GM21360 (cell line): ENCODE results near the gene SMC5.
"Not testable (repeated sequence)": the region's sequence is repeated elsewhere in the genome, so short reads cannot be mapped to it uniquely, and the experiment has no call there.

Experiments used
- ATAC-seq: cut with Tn5 transposase; IDR thresholded peaks from one replicate; pipeline ENCODE4 v1.9.1; 2021; ENCODE audit warnings: mild to moderate bottlenecking, moderate library complexity; ENCODE audit not compliant: unreplicated experiment

Gene SMC5

DNA sequence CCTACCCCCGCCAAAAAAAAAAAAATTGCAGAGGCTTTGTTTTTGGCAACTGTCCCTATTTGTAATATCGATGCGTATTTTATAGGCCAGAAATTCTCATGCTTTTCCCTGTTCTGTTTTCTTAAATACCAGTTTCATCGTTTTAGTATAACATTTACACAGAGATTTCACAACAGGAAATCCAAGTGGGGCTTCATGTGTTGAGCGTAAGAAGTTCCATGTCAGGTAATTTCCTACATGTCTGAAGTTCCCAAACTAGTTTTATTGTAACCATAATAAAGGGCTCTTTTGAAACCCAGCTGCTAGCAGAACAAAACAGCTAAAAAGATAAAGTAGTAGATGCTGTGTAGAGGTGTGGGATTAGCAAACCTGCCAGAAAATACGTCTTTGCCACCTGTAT, 4.2 kb downstream of the SMC5 start:
- ATAC-seq, result no peak

DNA sequence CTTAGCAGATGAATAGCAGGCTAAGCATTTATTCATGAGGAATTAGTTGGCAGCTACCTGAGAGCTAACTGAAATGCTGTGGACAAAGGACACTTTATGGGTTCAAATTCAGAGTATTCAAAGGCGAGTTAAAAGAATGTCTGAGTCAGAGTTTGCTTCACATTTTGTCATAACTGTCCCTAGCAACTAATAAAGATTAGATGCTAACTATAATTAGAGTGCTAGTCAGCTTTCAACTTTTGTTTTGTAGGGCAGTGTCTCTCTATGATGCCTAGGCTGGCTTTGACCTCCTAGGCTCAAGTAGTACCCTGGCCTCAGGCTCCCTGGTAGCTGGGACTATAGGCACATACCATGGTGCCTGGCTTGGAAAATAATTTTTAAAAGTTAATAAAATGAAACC, 4.6 kb downstream of the SMC5 start:
- no peak for ATAC-seq

DNA sequence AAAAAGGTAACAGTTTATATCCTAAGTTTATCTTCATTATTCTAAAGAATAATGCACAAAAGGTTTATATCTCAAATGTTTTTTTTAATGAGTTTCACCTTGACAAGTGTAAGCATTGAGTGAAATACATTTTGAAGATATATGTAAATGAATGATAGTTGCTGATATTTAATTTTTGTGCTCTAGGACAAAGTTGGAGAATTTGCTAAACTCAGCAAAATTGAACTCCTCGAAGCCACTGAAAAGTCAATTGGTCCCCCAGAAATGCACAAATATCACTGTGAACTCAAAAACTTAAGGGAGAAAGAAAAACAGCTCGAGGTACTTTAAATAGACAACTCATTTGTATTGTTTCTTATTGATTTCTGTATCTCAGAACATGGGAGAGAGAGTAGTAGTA, 19.5 kb downstream of the SMC5 start:
- no peak for ATAC-seq

DNA sequence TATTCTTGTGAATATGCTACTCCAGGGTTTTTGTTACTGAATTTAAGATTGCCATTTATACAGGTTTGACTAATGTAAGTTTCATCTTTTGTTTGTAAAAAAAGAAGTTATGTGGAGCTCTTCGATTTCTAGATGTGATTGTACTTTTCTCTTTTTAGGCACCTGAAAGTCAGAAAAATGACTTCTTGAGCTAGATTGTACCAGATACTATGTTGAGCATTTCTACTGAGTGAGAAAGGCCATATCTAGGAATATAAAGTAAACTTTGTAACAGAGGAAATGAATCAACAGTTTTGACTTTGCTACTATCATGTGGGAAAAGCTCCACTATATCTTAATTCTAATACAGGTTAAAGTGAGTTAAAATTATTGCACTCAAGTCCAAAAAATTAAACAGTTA, 25.1 kb downstream of the SMC5 start:
- ATAC-seq, result no peak

DNA sequence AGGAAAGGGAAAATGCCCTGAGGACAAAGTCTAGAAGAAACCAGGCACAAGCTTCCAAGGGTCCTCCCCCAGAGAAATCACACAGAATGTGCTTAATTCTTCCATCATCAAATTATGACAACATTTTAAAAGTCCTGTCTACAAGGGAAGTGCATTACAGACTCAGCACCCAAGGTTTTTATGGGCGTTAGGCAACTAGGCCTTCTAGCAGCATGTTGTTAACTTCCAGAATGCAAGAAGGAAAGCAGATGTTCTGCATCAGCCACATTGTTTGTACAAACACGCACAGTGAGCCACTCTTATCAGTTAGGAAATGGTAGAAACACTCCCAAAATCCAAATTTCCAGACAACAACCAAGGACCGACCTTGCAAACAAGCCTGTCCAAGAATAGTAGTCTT, 26.5 kb downstream of the SMC5 start:
- ATAC-seq, result no peak

DNA sequence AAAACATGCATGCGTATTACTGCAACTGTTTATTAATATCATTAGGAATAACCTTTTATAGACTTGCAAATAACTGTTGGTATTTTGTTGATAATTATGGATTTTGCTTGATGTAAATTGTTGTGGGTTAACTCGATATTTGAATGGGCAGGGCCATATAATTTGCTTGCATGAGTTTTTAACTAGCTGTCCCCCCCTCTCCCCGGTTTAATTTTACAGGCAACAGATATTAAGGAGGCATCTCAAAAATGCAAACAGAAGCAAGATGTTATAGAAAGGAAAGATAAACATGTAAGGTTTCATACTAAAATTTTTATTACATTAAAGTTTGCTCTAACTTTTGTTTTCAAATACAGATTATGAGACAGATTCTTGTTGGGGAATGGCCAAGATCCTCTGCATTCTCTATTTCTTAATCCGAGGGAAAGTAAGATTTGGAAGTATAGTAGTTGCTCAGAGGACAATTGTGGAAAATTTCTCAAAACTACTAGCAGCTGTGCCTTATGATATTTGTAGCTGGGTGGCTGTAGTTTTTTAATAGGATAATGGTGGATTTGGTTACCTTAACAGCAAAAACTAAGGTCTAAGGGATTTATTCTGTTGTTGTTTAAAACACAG, 27.3 kb downstream of the SMC5 start:
- no peak for ATAC-seq

DNA sequence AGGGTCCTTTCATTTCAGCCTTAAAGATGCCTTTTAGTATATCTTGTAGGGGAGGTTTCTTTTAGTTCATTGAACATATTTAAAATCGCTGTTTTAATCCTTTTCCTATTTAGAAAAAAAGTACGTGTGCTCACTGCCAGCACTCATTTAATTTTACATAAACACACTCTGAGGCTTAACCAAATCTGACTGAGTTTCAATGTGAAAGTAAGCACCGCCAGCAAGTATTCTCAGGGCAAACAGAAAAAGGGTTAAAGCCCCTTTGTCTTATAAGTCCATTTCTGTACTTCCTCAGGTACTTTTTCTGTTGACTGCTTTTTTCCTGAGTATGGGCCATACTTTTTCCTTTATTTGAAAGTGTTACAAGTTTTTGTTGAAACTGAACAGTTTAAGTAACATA, 31.8 kb downstream of the SMC5 start:
- no peak for ATAC-seq

DNA sequence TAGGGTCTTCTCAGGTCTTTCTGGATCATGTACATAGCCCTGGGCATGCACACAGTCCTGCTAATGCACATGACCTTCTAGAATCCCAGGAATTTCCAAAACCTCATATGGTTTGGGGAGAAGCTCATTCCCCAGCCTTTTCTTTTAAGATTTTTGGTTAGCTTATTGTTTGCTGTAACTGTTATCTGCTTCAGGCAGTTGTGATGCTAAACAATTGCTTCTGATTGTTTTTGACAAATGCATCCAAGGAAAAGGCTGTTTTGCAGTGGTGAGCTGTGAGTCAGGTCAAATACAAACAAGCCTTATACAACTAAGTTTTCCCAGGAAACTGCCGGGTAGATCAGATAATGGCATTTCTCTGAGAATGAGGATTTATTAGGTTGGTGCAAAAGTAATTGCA, 32.7 kb downstream of the SMC5 start:
- ATAC-seq, result no peak

DNA sequence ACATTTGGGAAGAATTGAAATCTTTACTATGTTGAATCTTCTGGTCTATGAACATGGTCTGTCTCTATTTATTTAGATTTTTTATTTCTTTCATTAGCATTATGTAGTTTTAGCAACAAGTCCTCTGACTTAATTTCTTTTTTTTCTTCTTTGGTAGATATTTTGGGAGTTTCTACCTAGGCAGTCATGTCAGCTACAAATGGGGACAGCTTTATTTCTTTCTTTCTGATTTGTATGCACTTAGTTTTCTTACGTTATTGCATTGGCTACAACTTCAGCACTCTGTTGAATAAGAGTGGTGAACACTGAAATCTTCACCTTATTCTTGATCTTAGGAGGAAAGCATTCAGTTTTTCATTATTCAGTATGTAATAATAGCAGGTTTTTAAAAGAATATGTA, 33.5 kb downstream of the SMC5 start:
- no peak for ATAC-seq

DNA sequence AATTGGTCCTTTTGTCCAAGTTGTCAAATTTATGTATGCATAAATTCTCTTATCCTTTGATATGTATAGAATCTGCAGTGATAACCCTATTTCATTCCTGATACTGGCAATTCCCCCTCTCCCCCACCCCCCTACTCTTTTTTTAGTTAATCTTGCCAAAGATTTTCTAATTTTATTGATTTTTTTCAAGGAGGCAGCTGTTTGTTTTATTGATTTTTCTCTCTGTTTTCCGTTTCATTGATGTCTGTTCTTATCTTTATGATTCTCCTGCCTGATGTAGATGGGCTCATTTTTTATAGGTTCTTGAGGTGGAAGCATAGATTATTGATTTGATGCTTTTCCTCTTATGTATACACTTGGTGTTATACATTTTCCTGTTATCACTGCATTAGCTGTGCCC, 34.4 kb downstream of the SMC5 start:
- ATAC-seq, result no peak

DNA sequence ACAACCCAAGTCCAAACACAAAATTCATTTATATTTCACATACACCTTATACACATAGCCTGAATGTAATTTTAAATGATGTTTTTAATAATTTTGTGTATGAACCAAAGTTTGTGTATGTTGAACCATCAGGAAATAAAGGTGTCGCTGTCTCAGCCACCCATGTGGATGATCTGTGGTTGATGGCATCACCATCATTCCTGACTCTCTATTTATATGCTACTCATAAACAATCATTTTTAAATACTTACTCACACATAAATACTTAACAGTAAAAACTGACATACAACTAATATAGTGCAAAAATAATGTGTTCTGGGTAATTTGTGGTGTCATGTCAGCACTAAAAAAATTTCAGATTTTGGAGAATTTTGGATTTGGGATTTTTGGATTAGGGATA, 38.4 kb downstream of the SMC5 start:
- ATAC-seq, result no peak

DNA sequence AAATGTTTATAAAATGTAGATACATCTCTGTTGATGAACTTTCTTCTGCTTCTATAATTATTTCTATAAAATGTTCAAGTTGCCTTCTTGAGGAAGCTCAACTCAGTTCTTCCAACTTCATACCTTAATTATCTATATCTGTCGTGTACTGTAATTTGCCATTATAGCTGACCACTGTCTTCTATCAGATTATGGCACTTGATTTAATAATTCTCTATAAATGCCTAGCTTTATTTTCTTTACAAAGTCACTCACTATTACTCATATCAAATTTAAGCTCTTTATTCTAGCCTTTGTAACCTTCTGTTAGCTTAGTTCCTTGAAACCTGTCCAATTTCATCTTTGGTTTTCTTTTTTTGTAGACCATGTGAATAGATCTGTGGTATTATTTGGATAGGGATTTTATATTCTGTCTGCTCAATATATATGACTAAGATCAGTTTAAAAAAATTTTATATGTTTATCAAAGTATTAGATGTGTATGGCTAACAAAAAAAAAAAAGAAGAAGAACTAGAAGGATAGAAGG, 39.5 kb downstream of the SMC5 start:
- no peak for ATAC-seq

DNA sequence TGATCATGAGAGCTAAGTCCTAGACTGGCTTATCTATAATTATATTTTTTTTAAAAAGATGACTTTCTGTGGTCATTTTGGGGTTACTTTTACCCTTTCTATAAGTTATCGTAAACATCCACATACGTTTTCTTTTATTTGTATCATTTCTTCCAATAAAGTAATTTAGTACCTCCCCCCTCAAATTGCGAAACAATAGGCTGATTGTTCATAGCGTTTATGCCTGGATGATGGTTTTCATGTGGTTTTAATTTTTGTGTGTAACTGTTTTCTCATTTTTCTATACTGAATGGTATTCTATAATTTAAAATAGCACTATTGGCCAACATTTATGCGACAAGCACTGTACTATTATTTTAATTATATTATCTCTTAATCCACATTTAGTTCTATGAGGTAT, 44.5 kb downstream of the SMC5 start:
- no peak for ATAC-seq

DNA sequence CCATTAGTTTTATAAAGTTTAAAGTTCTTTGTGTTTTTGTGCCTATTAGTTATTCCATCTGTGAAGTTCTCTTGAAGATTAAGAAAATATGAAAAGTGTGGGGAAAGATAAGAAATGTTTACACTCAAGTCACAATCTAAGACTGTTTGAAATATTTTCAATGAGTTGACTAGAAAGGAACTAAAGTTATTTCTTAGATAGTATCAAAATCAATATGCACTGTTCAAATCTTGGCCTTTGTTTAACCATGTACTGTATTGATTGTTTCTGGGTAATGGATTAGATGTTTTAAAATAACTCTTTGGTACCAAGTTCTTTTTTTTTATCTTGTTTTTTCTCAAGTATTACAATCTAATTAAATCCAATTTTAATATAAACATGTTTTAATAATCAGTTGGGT, 46.0 kb downstream of the SMC5 start:
- no peak for ATAC-seq

DNA sequence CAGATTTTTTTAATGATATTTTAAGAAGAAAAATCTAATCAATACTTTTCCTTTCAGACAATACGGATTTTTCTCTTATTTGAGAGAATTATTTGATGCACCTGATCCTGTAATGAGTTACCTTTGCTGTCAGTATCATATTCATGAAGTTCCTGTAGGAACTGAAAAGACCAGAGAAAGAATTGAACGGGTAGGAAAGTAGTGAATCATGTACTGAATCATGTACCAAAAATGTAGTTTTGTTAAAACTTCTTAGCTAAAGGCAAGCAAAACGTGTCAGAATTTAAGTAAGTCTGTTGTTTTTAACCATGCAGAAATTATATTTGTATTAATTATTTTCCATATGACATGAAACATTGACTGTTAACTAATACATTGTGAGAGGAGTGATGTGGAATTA, 56.6 kb downstream of the SMC5 start:
- ATAC-seq, result no peak

DNA sequence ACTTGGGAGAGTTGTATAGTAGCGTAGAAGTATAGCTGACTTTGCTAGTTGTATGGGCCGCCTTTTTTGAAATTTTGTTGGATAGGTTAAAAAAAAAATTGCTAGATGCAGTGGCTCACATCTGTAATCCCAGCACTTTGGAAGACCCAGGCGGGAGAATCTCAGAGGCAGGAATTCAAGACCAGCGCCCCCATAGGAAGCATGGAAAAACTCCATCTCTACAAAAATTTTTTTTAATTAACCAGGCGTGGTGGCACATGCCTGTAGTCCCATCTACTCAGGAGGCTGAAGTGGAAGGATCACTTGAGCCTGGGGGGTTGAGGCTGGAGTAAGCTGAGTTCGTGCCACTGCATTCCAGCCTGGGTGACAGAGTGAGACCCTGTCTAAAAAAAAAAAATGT, 59.2 kb downstream of the SMC5 start:
- no peak for ATAC-seq

DNA sequence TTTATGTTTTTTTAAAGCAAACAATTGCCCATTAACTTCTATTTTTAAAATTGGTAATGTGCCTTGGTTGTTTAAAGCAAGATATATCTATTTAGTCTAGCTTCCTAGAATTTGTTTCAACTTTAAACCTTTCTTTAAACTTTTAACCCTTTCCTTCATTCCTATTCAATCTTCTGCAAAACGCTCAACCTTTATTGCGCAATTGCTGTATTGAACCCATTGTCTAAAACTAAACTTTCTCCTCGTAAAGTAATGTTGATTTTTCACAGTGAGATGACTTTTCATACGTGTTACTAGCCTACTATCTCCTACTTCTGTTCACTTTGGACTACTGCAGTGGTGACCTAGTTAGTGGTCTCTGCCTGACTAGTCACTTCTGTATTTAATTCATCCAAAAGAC, 63.3 kb downstream of the SMC5 start:
- no peak for ATAC-seq

DNA sequence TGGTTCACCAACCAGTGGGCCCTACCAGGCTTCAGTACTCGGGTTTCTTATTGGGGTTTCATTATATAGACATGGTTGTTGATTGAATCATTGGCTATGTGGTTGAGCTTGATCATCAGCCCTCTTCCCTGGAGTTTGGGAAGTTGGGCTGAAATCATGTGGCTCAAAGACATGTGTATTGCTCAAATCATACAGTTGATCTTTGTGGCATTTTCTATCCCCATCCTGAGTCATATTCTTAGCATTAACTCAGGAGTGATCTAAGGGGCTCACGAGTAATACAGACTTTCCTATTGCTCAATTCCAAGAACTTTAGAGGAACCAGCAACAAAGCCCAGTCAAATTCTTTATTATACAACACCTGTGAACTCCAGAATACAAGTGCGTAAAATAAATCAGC, 66.2 kb downstream of the SMC5 start:
- no peak for ATAC-seq

DNA sequence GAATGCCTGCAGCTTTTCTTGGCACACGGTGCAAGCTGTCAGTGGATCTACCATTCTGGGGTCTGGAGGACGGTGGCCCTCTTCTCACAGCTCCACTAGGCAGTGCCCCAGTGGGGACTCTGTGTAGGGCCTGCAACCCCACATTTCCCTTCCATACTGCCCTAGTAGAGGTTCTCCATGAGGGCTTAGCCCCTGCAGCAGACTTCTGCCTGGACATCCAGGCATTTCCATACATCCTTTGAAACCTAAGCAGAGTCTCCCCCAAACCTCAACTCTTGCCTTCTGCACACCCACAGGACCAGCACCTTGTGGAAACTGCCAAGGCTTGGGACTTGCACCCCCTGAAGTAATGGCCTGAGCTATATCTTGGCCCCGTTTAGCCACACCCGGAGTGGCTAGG, 69.8 kb downstream of the SMC5 start:
- ATAC-seq, result not testable (repeated sequence)

DNA sequence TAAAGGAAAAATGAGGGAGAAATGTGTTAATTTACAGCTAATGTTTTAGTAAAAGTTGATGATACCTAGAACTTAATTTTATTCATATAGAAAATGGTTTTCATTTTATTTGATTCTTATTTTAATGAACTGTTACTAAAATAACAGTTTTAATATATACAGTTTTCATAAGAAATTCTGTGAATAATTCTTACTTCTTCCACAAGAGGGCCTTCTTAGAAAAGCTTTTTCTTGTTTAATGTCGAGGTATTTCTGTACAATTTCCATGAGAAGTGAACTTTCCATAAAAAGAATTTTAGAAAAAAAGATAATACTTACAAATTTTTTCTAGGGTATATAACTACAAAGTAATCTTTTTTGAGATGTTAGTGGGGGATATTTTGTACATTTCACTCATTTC, 81.8 kb downstream of the SMC5 start:
- ATAC-seq, result no peak

DNA sequence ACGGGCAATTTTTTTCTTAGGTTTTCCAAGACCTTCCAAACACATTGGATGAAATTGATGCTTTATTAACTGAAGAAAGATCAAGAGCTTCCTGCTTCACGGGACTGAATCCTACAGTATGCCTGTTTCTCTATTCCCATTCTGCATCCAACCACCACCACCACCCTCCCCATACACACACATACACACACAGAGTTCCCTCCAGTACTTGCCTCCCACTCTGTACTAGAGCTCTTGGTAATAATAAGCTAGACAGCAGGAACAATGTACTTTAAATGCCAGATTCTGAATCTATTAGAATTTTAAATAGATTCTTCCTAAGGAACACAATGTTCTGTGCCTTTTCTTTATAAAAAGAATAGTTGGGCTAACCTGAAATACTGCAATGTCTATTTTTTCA, 88.3 kb downstream of the SMC5 start:
- no peak for ATAC-seq

DNA sequence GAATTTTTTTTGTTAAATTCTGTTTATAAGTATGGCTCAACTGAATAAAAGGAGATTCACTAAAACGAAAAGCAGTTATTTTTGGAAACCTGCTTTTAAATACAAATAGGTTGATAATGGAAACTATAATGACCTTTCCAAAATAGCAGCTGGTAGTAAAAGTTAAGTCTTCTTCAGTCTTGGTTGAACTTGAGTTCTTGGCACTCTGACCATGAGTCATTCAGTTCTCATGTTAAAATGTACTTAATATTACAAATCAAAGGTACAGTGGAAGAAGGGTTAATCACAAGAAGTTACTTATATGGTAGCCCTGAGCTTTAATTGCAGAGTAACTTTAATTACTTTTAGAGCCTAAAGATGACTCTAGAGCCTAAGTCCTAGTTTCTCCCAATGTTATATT, 93.6 kb downstream of the SMC5 start:
- no peak for ATAC-seq

DNA sequence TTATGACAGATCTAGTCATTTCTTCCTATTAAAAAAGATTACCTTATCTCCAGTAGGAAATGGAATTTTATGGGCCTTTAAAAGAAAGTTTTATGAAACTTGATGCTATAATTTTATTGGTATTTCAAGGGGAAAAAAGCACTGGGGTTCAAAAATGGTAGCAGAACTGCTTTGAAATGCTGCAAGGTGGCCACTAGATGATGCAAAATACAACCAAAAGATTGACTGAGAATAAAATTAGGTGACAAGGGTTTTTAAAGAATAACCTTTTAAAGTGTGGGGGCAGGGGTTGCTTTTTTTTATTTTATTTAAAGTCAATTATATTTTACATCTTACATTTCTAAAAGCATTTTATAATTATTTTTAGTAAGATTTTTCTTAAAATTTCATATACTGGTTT, 94.0 kb downstream of the SMC5 start:
- no peak for ATAC-seq

DNA sequence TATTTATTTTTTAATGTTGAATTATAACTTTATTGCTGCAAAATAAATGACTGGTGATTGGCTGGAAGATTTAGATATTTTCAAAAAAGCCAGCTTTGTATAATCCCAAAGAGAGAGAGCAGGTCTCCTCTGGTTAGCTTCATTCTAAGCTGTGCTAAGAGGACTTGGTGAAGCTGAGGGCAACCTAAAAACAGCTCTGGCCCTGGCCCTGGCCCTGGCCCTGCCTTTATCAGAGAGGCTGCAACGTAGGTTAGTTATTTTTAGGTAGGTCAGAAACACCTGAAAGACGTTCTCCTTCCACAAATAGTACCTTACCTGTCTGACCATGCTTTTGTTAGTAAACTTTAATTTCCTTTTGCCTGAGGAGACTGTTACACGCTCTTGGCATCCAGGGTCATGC, 97.0 kb downstream of the SMC5 start:
- no peak for ATAC-seq
